Immature natural killer cell (primary cell): ENCODE results near the gene FOXF1. TPM values are rescaled to one million over a fixed set of nuclear protein-coding genes. Genes with fewer than 3 reads are reported as not detected.

Experiments
- DNase-seq, 3 donors: peaks; one replicate each; pipeline ENCODE4 v3.0.0; 2022; ENCODE audit warnings: mixed read lengths in 1 of 3
- H3K27ac Mint-ChIP-seq, 6 donors: one replicate each; pipeline ENCODE4 v1.8.0; 2020; ENCODE audit warnings: mixed read lengths in 6 of 6, mild to moderate bottlenecking in 5 of 6, inconsistent platforms in 4 of 6, moderate library complexity in 3 of 6
- H3K27me3 Mint-ChIP-seq, 3 donors: one replicate each; pipeline ENCODE4 v1.8.0; 2020 to 2021; ENCODE audit warnings: low read depth in 3 of 3, mild to moderate bottlenecking in 3 of 3, mixed read lengths in 3 of 3, moderate library complexity in 3 of 3, inconsistent platforms in 1 of 3
- H3K36me3 Mint-ChIP-seq, 3 donors: one replicate each; pipeline ENCODE4 v1.8.0; 2020; ENCODE audit warnings: mixed read lengths in 3 of 3, inconsistent platforms in 2 of 3, mild to moderate bottlenecking in 2 of 3
- H3K4me1 Mint-ChIP-seq, 2 donors: one replicate each; pipeline ENCODE4 v1.8.0; 2020; ENCODE audit warnings: inconsistent platforms in 2 of 2, mild to moderate bottlenecking in 2 of 2, mixed read lengths in 2 of 2, moderate library complexity in 1 of 2
- H3K4me3 Mint-ChIP-seq, 5 donors: one replicate each; pipeline ENCODE4 v1.8.0; 2020; ENCODE audit warnings: mild to moderate bottlenecking in 5 of 5, mixed read lengths in 5 of 5, inconsistent platforms in 3 of 5, moderate library complexity in 3 of 5
- H3K9me3 Mint-ChIP-seq, 6 donors: one replicate each; pipeline ENCODE4 v1.8.0; 2020; ENCODE audit warnings: mild to moderate bottlenecking in 6 of 6, mixed read lengths in 6 of 6, inconsistent platforms in 4 of 6, moderate library complexity in 3 of 6
- polyA plus RNA-seq, 3 donors: library from polyadenylated mRNA; unstranded; fragments of 300-500 nt; fragmentation: Illumina TruSeq; gene quantifications; one replicate each; pipeline ENCODE4 v1.2.3, GENCODE V29; 2021

FOXF1 gene
- polyA plus RNA-seq, 3 donors from 2014 or later: not detected

DNA sequence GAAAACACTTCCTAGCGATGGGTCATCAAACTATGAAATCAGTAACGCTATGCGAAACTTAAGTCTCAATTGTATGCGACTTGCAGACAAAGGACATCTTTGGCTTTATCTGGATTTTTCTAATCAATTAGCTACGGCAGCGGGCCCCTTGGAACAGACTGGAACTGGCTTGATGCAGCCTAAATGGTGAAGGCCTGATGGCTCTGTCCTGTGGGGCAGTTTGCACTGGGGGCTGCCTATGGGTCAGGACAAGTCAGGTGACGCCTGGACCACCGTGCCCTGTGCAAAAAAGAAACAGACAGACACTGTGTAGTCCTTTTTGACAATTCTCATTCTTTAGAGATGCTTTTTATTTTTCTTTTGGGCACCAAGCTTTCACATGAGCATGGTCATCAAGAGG is 22.7 kb downstream of the FOXF1 start:
- Mint-ChIP-seq H3K36me3 (peaks cover 11 to 23% (median 18%) of the 10 kb centered on the region in 3 donors), H3K4me3 (no peak overlapping the region), H3K27me3 (peaks cover 0 to 2% (median 2%) of the 10 kb centered on the region in 3 donors), H3K27ac (no peak overlapping the region), H3K4me1 (no peaks in the 10 kb centered on the region), H3K9me3 (no peaks in the 10 kb centered on the region)
- DNase-seq: no peak

DNA sequence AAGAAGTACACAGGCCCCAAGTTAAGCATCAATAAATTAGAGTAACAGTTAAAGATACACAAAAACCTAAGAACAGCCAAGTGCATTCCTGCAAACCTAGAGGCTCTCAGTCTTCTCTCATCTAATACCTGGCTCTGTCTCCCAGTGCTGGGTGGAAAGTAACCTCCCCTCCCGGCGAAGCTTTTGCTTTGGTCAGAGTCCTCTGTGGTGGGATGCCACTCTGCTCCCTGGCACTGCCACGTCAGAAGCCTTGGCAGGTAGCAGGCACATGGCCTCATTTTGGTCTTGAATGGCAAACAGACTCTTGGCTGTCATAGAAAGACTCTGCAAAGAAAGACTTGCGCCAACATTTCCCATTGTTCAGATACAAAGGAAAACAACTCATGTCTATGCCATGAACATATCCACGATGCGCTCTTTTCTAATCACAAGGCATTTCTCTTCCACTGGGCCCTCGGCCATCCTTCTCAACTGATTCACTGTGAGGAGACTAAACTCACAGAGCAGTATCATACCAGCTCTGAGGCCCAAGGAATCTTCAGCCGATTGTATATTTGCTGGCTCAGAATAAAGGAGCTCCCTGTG is 23.5 kb downstream of the FOXF1 start:
- Mint-ChIP-seq H3K4me1 (no peaks in the 10 kb centered on the region), H3K27ac (no peak overlapping the region), H3K27me3 (peaks cover 0 to 2% (median 2%) of the 10 kb centered on the region in 3 donors), H3K9me3 (no peaks in the 10 kb centered on the region), H3K4me3 (no peak overlapping the region), H3K36me3 (peaks cover 11 to 27% (median 16%) of the 10 kb centered on the region in 3 donors)
- DNase-seq: no peak

DNA sequence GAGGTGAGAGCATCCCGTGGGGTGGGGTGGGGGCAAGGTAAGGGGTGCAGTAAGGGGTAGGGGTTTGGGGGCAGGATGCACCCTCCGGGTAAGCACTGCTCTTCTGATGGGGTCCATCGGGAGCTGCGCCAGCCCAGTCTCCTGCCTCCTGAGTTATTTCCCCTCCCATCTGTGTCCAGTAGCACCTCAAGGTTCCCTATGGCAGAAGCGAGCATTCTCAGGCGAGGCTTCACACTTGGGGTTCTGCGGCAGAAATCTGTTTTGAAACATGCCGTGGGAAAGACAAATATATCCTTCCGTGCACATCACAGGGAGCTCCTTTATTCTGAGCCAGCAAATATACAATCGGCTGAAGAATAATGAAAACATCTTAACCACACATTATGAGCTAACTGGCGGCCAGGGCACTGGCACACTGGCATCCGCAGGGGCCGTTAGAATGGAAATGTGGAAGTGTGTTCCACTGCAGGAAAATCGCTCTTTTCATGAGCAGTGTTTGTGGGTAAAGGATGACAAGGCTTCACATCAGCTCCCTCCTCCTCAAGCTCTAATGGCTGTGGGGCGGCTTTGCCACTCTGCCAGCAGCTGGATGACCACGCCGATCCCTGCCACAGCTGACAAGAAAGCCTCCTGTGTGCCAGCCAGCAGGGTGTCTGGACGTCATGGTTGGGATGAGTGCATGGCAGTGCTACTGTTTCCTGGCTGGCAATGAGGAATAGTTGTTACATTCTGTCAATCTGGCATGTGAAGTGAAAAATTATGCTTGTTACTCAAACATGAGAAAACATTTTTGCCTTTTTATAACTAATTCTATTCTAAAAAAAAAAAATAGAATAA is 24.7 kb downstream of the FOXF1 start:
- DNase-seq: no peak
- H3K4me3 Mint-ChIP-seq: no peak overlapping the region
- H3K9me3 Mint-ChIP-seq: no peaks in the 10 kb centered on the region
- H3K27ac Mint-ChIP-seq: no peak overlapping the region
- no peaks in the 10 kb centered on the region for H3K4me1 Mint-ChIP-seq
- H3K36me3 Mint-ChIP-seq: peaks cover 10 to 37% (median 11%) of the 10 kb centered on the region in 3 donors
- peaks cover 0 to 2% (median 0%) of the 10 kb centered on the region in 3 donors for H3K27me3 Mint-ChIP-seq

DNA sequence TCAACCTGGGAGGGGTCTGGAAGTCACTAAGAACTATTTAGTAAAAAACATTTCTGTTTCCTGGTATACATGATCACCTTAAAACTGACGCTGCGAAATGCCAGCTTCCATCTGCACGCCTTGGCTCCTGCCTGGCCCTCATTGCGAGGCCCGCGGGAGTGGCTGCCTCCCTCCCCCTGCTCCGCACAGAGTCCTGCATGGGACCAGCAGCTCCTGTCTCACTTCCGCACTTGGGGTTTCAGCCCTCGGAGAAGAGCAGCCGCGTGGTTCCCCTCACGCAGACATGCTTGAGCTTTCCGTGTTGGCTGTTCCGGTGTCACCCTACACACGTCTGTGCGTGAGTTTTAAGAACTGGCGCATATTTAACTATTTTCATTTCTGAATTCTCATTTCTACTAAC is 26.3 kb downstream of the FOXF1 start:
- DNase-seq: no peak
- Mint-ChIP-seq H3K4me3 (no peak overlapping the region), H3K27me3 (peaks cover 0 to 2% (median 0%) of the 10 kb centered on the region in 3 donors), H3K4me1 (no peaks in the 10 kb centered on the region), H3K36me3 (peaks cover 4 to 51% (median 11%) of the 10 kb centered on the region in 3 donors), H3K9me3 (no peaks in the 10 kb centered on the region), H3K27ac (no peak overlapping the region)

DNA sequence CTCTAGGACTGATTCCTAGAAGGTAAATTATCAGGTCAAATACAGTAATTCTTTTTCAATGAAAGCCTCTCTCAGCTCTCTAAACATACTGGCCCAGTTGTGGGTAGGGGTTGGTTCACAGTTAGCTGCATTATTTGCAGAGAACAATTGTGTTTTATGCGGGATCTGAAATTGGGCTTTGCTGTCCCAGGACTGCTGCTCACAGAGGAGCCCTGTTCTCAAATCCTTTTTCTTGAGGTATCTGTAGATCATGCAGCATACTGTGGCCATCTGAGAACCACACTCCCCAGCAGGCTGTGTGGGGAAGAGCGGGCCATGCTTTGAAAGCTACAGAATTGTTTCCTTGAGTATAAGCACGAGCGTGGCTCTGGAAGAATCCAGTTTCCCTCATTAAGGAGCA is 27.2 kb downstream of the FOXF1 start:
- Mint-ChIP-seq H3K9me3 (no peaks in the 10 kb centered on the region), H3K4me1 (no peaks in the 10 kb centered on the region), H3K4me3 (no peak overlapping the region), H3K27ac (no peak overlapping the region), H3K27me3 (peaks cover 0 to 2% (median 0%) of the 10 kb centered on the region in 3 donors), H3K36me3 (peaks cover 4 to 51% (median 16%) of the 10 kb centered on the region in 3 donors)
- no peak for DNase-seq

DNA sequence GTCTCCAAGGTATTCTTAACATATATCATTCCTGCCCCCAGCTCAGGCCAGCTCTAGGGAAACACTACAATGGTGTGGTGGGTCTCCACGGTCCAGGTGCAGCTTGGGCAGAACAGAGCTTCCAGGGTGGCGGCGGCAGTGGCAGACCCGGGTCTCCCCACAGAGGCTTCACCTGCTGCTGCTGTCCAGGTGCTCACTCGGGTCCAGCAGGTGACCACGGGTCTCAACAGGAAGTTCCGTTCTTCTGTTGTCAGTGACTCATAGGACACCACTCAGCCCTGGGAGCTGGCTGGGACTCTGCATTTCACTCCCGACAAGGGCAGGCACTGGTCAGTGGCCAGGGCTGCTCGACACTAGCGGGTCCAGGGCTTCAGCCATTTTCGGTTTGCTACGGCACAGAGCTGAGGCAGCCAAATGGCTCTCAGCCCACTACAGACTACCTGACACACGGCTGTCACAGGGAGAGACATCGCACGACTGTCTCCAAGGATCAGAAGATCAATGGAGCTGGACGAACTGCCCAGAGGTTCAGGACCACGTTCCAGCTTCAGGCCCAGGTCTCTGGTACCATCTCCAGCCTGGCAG is 28.0 kb downstream of the FOXF1 start:
- peaks cover 0 to 2% (median 0%) of the 10 kb centered on the region in 3 donors for H3K27me3 Mint-ChIP-seq
- H3K4me3 Mint-ChIP-seq: no peak overlapping the region
- DNase-seq: no peak
- H3K27ac Mint-ChIP-seq: no peak overlapping the region
- H3K9me3 Mint-ChIP-seq: no peaks in the 10 kb centered on the region
- no peaks in the 10 kb centered on the region for H3K4me1 Mint-ChIP-seq
- H3K36me3 Mint-ChIP-seq: peaks cover 9 to 51% (median 21%) of the 10 kb centered on the region in 3 donors

DNA sequence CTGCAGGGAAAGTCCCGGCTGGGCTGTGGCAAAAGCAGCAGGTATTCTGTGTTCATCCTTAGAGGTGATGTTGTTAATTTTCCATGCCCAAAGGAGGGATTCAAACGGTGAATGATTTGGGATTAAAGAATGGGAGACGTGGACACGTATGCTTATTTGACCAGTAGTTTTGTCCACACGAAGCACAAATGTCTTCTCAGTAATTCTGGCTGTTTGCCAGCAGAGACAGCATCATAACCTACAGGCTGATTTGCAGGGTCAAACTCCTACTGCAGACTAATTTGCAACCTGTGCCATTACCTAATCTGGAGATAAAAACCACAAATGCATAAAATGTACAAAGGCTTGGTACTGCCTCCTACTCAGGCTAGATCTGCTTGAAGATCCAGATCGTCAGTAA is 30.6 kb downstream of the FOXF1 start:
- Mint-ChIP-seq H3K36me3 (peaks cover 13 to 63% (median 25%) of the 10 kb centered on the region in 3 donors), H3K4me3 (no peak overlapping the region), H3K9me3 (no peaks in the 10 kb centered on the region), H3K27ac (no peak overlapping the region), H3K27me3 (peaks cover 0 to 2% (median 0%) of the 10 kb centered on the region in 3 donors), H3K4me1 (no peaks in the 10 kb centered on the region)
- DNase-seq: no peak

DNA sequence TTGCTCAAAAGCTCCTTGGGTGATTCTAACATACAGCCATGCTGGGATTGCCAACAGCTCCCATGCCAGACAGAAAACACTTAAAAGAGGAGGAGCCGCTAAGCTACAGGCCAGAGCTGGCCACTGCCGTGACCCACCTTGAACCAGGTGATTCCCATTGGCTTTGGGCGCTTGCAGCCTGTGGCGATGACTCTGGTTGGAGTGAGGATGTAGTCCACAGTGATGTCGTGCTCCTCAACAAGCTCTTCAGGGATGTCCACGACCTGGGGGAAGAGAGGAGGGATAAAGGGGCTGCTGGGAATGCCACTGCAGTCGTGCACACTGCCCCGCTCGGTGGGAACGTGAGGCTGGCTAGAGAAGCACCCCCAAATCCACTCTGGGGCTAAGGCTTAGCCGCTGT is 31.2 kb downstream of the FOXF1 start:
- DNase-seq: no peak
- Mint-ChIP-seq H3K27me3 (peaks cover 0 to 1% (median 0%) of the 10 kb centered on the region in 3 donors), H3K9me3 (no peaks in the 10 kb centered on the region), H3K4me1 (no peaks in the 10 kb centered on the region), H3K27ac (no peak overlapping the region), H3K36me3 (peaks cover 13 to 58% (median 21%) of the 10 kb centered on the region in 3 donors), H3K4me3 (no peak overlapping the region)

DNA sequence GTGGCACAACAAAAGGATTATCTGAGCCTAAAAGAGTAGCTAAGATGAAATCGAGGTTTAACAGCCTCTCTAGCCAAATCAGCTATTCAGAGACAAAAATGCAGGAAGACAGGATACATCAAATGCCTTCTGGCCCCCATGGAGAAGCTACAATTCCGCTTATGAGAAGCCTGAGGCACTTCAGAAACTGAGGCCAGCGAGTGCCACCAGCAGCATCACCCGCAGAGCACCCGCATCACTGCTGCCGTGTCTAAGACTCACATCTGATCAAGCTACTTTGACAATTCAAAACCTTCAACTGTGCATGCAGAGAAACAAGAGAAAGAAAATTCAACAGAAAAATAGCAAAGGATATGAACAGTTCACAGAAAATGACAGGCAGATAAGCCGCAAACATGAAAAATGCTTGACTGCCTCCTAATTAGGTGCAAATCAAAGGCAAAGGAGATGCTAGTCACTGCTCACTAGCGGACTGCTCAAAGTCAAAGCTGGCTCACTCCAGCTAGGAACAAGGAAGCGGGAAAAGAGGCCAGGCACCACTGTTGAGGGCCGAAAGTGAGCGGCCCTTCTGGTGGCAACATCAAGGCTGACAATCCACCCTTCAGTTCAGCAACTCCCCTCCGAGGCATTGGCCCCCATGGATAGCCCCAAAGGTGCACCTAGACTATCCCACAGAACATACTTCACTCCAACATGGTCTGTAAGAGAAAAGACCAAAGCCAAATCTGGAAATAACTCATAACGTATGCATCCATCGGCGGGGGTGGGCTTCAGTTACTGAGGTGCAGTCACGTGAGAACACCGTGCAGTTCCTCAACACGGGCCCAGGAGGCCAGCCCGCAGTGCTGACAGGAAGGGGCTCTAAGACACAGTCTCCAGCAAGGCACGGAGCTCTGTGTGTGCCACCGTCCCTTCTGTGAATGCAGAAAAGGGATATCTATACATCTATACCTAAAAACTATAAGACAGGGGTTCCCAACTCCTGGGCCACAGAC is 32.7 kb downstream of the FOXF1 start:
- no peaks in the 10 kb centered on the region for H3K4me1 Mint-ChIP-seq
- H3K27ac Mint-ChIP-seq: no peak overlapping the region
- DNase-seq: no peak
- peaks cover 13 to 59% (median 19%) of the 10 kb centered on the region in 3 donors for H3K36me3 Mint-ChIP-seq
- no peak overlapping the region for H3K4me3 Mint-ChIP-seq
- no peaks in the 10 kb centered on the region for H3K27me3 Mint-ChIP-seq
- no peaks in the 10 kb centered on the region for H3K9me3 Mint-ChIP-seq

DNA sequence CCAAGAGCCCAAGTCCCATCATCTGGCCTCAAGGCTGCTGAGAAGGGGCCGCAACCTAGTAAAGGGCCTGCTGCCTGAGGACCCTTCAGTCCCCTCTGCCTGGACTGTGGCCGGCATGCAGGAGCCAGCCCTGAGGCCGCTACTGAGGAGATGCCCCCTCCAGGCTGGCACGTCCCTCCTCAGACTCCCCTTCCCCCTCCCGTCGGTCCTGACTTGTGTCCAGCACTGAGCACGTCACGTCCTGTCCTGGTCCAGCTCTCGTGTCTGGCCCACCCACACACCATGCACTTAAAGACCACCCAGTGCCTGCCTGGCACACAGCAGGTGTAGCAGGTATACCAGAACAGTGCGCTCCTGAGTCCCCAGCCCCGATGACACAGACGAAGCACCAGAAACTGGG is 35.2 kb downstream of the FOXF1 start:
- no peaks in the 10 kb centered on the region for H3K27me3 Mint-ChIP-seq
- no peak overlapping the region for H3K4me3 Mint-ChIP-seq
- no peak for DNase-seq
- H3K9me3 Mint-ChIP-seq: no peaks in the 10 kb centered on the region
- no peak overlapping the region for H3K27ac Mint-ChIP-seq
- no peaks in the 10 kb centered on the region for H3K4me1 Mint-ChIP-seq
- peaks cover 13 to 44% (median 19%) of the 10 kb centered on the region in 3 donors for H3K36me3 Mint-ChIP-seq

DNA sequence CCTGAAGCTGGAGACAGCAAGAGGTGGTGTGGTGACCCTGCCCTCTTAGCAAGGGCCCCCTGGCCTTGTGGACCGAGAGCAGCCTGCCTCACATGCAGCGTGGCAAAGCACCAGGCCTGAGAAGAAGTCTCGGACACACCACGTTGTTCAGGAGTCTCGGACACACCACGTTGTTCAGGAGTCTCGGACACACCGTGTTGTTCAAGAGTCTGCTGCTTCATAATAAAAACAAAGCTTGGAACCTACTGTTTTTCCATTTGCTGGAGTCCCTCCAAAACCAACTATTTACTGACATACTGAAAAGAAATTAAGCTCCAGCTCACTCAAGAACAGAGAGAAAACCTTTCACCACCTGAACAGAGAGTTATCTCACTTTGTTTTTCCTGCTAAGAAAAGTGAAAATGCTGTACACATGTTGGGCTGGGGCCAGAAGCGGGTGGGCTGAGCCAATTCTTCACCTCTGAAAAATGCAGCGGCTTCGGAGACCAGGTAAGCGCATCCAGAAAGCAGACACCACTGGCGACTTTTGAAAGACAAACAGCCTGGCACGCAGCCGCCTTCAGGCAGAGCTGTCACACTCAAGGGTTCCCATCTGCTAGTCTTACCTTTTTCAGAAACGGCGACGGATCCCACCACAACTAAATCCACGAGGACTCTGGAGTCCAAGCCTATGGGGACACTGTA is 35.8 kb downstream of the FOXF1 start:
- no peak for DNase-seq
- H3K27ac Mint-ChIP-seq: no peak overlapping the region
- H3K27me3 Mint-ChIP-seq: no peaks in the 10 kb centered on the region
- no peak overlapping the region for H3K4me3 Mint-ChIP-seq
- H3K9me3 Mint-ChIP-seq: no peaks in the 10 kb centered on the region
- H3K4me1 Mint-ChIP-seq: peaks cover 0 to under 1% of the 10 kb centered on the region in 2 donors
- H3K36me3 Mint-ChIP-seq: peaks cover 13 to 42% (median 20%) of the 10 kb centered on the region in 3 donors

DNA sequence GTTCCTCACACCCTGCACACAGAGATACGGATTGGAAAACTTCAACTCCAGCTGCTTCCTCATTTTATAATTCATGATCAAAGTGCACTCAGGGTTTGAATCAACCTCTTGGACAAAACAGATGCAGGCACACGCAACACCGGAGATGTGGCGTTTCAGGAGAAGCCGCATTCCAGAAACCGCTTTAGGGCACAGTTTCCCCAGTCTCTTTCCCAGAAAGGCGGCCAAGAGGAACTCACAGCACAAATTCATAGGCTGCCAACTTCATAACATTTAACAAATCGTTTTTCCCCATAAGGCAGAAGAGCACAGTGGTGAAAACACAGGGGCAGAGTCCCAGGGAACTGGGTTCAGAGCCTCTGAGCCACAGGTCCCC is 36.3 kb downstream of the FOXF1 start:
- Mint-ChIP-seq H3K27me3 (no peaks in the 10 kb centered on the region), H3K27ac (no peak overlapping the region), H3K4me3 (no peak overlapping the region), H3K36me3 (peaks cover 13 to 42% (median 23%) of the 10 kb centered on the region in 3 donors), H3K9me3 (no peaks in the 10 kb centered on the region), H3K4me1 (peaks cover 0 to 6% of the 10 kb centered on the region in 2 donors)
- no peak for DNase-seq

DNA sequence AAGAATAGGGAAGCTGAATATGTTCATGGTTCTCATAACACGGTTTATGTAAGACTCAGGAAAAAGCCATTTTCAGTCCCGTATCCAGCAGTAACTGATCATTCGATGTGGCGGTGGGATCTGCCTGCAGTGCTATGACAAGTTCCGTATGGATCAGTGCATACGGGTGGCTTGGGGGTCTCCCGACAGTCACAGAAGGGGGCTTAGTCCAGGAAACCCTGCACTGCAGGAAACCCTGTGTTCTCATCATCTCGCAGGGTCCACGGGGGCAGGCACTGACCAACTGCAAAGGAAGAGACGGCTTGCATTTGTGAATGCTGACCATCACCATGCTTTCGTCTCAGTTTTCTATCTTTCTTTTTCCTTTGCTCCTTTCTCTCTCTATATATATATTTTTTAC is 37.0 kb downstream of the FOXF1 start:
- no peak for DNase-seq
- Mint-ChIP-seq H3K36me3 (peaks cover 13 to 42% (median 19%) of the 10 kb centered on the region in 3 donors), H3K9me3 (no peaks in the 10 kb centered on the region), H3K4me3 (no peak overlapping the region), H3K27ac (no peak overlapping the region), H3K27me3 (no peaks in the 10 kb centered on the region), H3K4me1 (peaks cover under 1 to 10% of the 10 kb centered on the region in 2 donors)
